ENCODE data around the gene ZNF605.
A peak's percentile ranks its signal among the peaks of the same experiment; 100 is the strongest.
"Not testable (repeated sequence)": the region's sequence is repeated elsewhere in the genome, so short reads cannot be mapped to it uniquely, and the experiment has no call there.

The ZNF605 gene
- 1.6 to 15.9 (median 8.0) reads per million in 18 experiments for total RNA-seq

- peak; percentile 78 to 88 for DNase-seq
Measured at GRCh38 chr12:132956011-132956788, at the start of gene ZNF605. ZNF605 (minus strand) TSS chr12:132956306; CDS start chr12:132945635, 10,671 bp downstream.

GRCh38 chr12:132998741-132999140 is 42.6 kb upstream of the ZNF605 start:
- DNase-seq = no peak

GRCh38 chr12:132986885-132987225 is 30.7 kb upstream of the ZNF605 start:
- no peak for DNase-seq

GRCh38 chr12:132986001-132986884 is 30.1 kb upstream of the ZNF605 start, which contains the start of gene ZNF26:
ZNF26 (plus strand) TSS chr12:132986367; CDS start chr12:132986841, 474 bp downstream.
- DNase-seq = peak; percentile 88 to 93

GRCh38 chr12:132976870-132977269 is 20.8 kb upstream of the ZNF605 start:
- DNase-seq = peak; percentile 14 to 40

GRCh38 chr12:132972374-132972773 is 16.3 kb upstream of the ZNF605 start:
- no peak for DNase-seq

GRCh38 chr12:132967736-132968135 is 11.6 kb upstream of the ZNF605 start:
- no peak for DNase-seq

GRCh38 chr12:132966676-132967415 is 10.7 kb upstream of the ZNF605 start:
- DNase-seq = no peak

- DNase-seq = no peak
Measured at GRCh38 chr12:132965796-132966195, 9.7 kb upstream of the ZNF605 start.

GRCh38 chr12:132963947-132964346 is 7.8 kb upstream of the ZNF605 start:
- not testable (repeated sequence) for DNase-seq

GRCh38 chr12:132961790-132962189 is 5.7 kb upstream of the ZNF605 start:
- DNase-seq = not testable (repeated sequence)

- DNase-seq = peak in 1 of 2 donors; percentile 45
Measured at GRCh38 chr12:132955094-132956010, 754 bp downstream of the ZNF605 start.

GRCh38 chr12:132954471-132955048 is 1.5 kb downstream of the ZNF605 start:
- DNase-seq = no peak

- DNase-seq = no peak
Measured at GRCh38 chr12:132953771-132954170, 2.3 kb downstream of the ZNF605 start.

- DNase-seq = no peak
Measured at GRCh38 chr12:132953163-132953425, 3.0 kb downstream of the ZNF605 start.

- DNase-seq = no peak
Measured at GRCh38 chr12:132952371-132953162, 3.5 kb downstream of the ZNF605 start.

GRCh38 chr12:132951649-132952048 is 4.5 kb downstream of the ZNF605 start:
- DNase-seq = no peak

GRCh38 chr12:132950844-132951535 is 5.1 kb downstream of the ZNF605 start:
- no peak for DNase-seq

GRCh38 chr12:132949936-132950837 is 5.9 kb downstream of the ZNF605 start:
- no peak for DNase-seq

All from inflammatory macrophage (primary cell).